PC-9 (cell line): ENCODE measurements around the gene TGFBR1. TPM values are rescaled to one million over a fixed set of nuclear protein-coding genes. Genes with fewer than 3 reads are reported as not detected.

ENCODE experiments used
- BruUV-seq: library from RNA; stranded (reverse); fragments of 400-500 nt; replicated peaks from 2 replicates; lab custom pipeline; 2021; lab: Mats Ljungman, UMichigan
- CTCF ChIA-PET: fragments of 300-600 bp; sonication (Branson Sonifier 250); formaldehyde crosslinking; loops from one replicate; lab custom pipeline; 2022; ENCODE audit warnings: antibody characterized with exemption; lab: Charles Lee
- POLR2A ChIA-PET: fragments of 300-600 bp; sonication (Branson Sonifier 250); formaldehyde crosslinking; loops from one replicate; lab custom pipeline; 2022; ENCODE audit warnings: antibody characterized with exemption; ENCODE audit not compliant: unreplicated experiment; lab: Charles Lee
- DNase-seq, 2 experiments: peaks; one replicate each; pipeline versions ENCODE4 v3.0.0 to v3.0.0-alpha.2; 2015 to 2022; ENCODE audit warnings: mixed read lengths in 1 of 2
- H2AFZ ChIP-seq: fragments of 200-600 bp; sonication (generic); 2 replicates; pipeline ENCODE4 v1.8.1; 2017; ENCODE audit warnings: antibody characterized with exemption
- H3F3A ChIP-seq: fragments of 200-600 bp; sonication (generic); 2 replicates; pipeline ENCODE4 v1.8.1; 2017; ENCODE audit warnings: antibody characterized with exemption, mild to moderate bottlenecking, low read depth; ENCODE audit not compliant: insufficient read depth
- H3K27ac ChIP-seq: fragments of 200-600 bp; sonication (generic); 2 replicates; pipeline ENCODE4 v1.6.1; 2016; ENCODE audit warnings: mixed run types
- H3K27me3 ChIP-seq: fragments of 200-600 bp; sonication (generic); 2 replicates; pipeline ENCODE4 v1.6.1; 2016; ENCODE audit warnings: low read depth, mixed run types; ENCODE audit not compliant: insufficient read depth
- H3K36me3 ChIP-seq: fragments of 200-600 bp; sonication (generic); 2 replicates; pipeline ENCODE4 v1.6.1; 2016; ENCODE audit warnings: low read depth, mixed run types
- H3K4me1 ChIP-seq: fragments of 200-600 bp; sonication (generic); replicated peaks from 2 replicates; pipeline ENCODE4 v1.6.1; 2016; ENCODE audit warnings: mixed run types; ENCODE audit not compliant: insufficient read depth
- H3K4me2 ChIP-seq: fragments of 200-600 bp; sonication (generic); 2 replicates; pipeline ENCODE4 v1.6.1; 2017; ENCODE audit warnings: mixed run types
- H3K4me3 ChIP-seq: fragments of 200-600 bp; sonication (generic); 2 replicates; pipeline ENCODE4 v1.6.1; 2016; ENCODE audit warnings: mixed run types
- H3K79me2 ChIP-seq: fragments of 200-600 bp; sonication (generic); 2 replicates; pipeline ENCODE4 v1.6.1; 2017; ENCODE audit warnings: low read depth, mixed run types
- H3K9me2 ChIP-seq: fragments of 200-600 bp; sonication (generic); 2 replicates; pipeline ENCODE4 v1.8.1; 2017; ENCODE audit warnings: mild to moderate bottlenecking; ENCODE audit not compliant: insufficient read depth
- H3K9me3 ChIP-seq: fragments of 200-600 bp; sonication (generic); 2 replicates; pipeline ENCODE4 v1.8.1; 2016; ENCODE audit warnings: low read depth; ENCODE audit not compliant: insufficient read depth
- H4K20me1 ChIP-seq: fragments of 200-600 bp; sonication (generic); 2 replicates; pipeline ENCODE4 v1.8.1; 2017; ENCODE audit not compliant: insufficient read depth
- CTCF ChIP-seq: fragments of 200-600 bp; sonication (generic); conservative IDR thresholded peaks from 2 replicates; pipeline ENCODE4 v1.6.1; 2017; ENCODE audit warnings: mixed run types, antibody characterized with exemption, mild to moderate bottlenecking, moderate library complexity
- EZH2 ChIP-seq: fragments of 200-600 bp; sonication (generic); IDR thresholded peaks from 2 replicates; pipeline ENCODE4 v1.8.0; 2017; ENCODE audit warnings: antibody characterized with exemption, low read depth
- intact Hi-C: fragments of 100-400 bp; cut with micrococcal nuclease; formaldehyde crosslinking; loops from one replicate; pipeline ENCODE4 v1.10.0; 2022; ENCODE audit not compliant: unreplicated experiment
- total RNA-seq: library from RNA; stranded (reverse); gene quantifications from 2 replicates; pipeline ENCODE4 v1.2.3, GENCODE V29; 2021

TGFBR1 gene
- total RNA-seq, 1 experiment from 2014 or later: 18.3 TPM

GRCh38 chr9:99121604-99122003, 16.7 kb downstream of the TGFBR1 start:
- CTCF ChIA-PET: no interaction called here
- TF ChIP-seq EZH2: no peak
- no peak for TF ChIP-seq CTCF

GRCh38 chr9:99124534-99125255, 19.8 kb downstream of the TGFBR1 start:
- Histone ChIP-seq H4K20me1 (no peaks in the 10 kb centered on the region), H3K79me2 (peaks cover 1% of the 10 kb centered on the region), H3F3A (peaks cover 17% of the 10 kb centered on the region; the same call in 1 of the 2 replicates), H3K9me2 (no peaks in the 10 kb centered on the region), H3K4me3 (no peak overlapping the region), H2AFZ (no peak overlapping the region), H3K27me3 (no peaks in the 10 kb centered on the region), H3K9me3 (peaks cover 16% of the 10 kb centered on the region), H3K4me1 (peaks cover 14% of the 10 kb centered on the region), H3K36me3 (0 out of 2 replicates have a peak, but pooled peaks cover 12% of the 10 kb centered on the region), H3K27ac (no peak overlapping the region), H3K4me2 (no peak overlapping the region)
- ChIA-PET CTCF (no interaction called here), POLR2A (no interaction called here)
- no peak for TF ChIP-seq EZH2
- no peak for TF ChIP-seq CTCF
- intact Hi-C loops: no loop called here
- no peak for DNase-seq
- BruUV-seq: no TSS peak

More at GRCh38 chr9:99121604-99122003, 16.7 kb downstream of the TGFBR1 start:
- Histone ChIP-seq H3F3A (peaks cover 1% of the 10 kb centered on the region; the same call in 1 of the 2 replicates), H4K20me1 (no peaks in the 10 kb centered on the region; the same call in 1 of the 2 replicates), H3K27me3 (no peaks in the 10 kb centered on the region), H2AFZ (no peak overlapping the region), H3K4me3 (no peak overlapping the region), H3K4me2 (no peak overlapping the region), H3K4me1 (no peaks in the 10 kb centered on the region), H3K36me3 (0 out of 2 replicates have a peak, but pooled peaks cover 9% of the 10 kb centered on the region), H3K9me3 (peaks cover 10% of the 10 kb centered on the region), H3K9me2 (no peaks in the 10 kb centered on the region), H3K79me2 (peaks cover 20% of the 10 kb centered on the region), H3K27ac (no peak overlapping the region)
- intact Hi-C loops: no loop called here
- no peak for DNase-seq
- POLR2A ChIA-PET: no interaction called here
- BruUV-seq: no TSS peak

GRCh38 chr9:99125446-99125845, 20.5 kb downstream of the TGFBR1 start:
- 0 out of 2 replicates have a peak, but pooled peaks cover 12% of the 10 kb centered on the region for H3K36me3 ChIP-seq
- peaks cover 14% of the 10 kb centered on the region for H3K4me1 ChIP-seq
- DNase-seq: no peak
- POLR2A ChIA-PET: no interaction called here
- no peaks in the 10 kb centered on the region for H4K20me1 ChIP-seq
- no peak overlapping the region for H3K4me2 ChIP-seq
- H3K4me3 ChIP-seq: no peak overlapping the region
- intact Hi-C loops: no loop called here
- no peaks in the 10 kb centered on the region for H3K27me3 ChIP-seq
- H3K79me2 ChIP-seq: no peaks in the 10 kb centered on the region; the same call in none of the 2 replicates
- no peaks in the 10 kb centered on the region for H3K9me2 ChIP-seq
- TF ChIP-seq EZH2 (no peak), CTCF (no peak)
- peaks cover 16% of the 10 kb centered on the region for H3K9me3 ChIP-seq
- peaks cover 17% of the 10 kb centered on the region; the same call in 1 of the 2 replicates for H3F3A ChIP-seq
- CTCF ChIA-PET: interaction anchor here (0.7 kb wide), 1 partner anchor 116 kb away, joined by 3 read pairs; no protein-coding TSS in a partner anchor
- H2AFZ ChIP-seq: no peak overlapping the region
- no peak overlapping the region for H3K27ac ChIP-seq
- BruUV-seq: no TSS peak
